ENCODE data around the gene SRP68. TPM values are rescaled to one million over a fixed set of nuclear protein-coding genes. Genes with fewer than 3 reads are reported as not detected.

The SRP68 gene
- total RNA-seq, 1 donor, result 32.3 TPM

DNA sequence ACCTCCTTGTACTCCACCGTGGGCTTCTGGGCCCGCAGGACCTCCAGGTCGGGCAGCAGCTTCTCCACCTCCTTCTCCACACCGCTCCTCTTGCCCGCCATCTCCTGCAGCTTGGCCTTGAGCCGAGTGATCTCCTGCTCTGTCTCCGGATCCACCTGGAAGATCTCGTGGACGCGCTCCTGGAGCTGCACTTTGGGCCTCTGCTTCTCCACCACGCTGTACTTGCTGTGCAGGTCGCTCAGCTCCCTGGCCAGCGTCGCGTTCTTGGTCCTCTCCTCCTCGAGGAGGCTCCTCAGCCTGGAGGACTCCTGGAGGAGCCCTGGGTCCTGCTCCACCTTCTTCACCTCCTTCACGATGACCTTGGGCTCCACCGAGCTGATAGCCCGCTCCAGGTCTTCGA lies 62.9 kb downstream of the SRP68 start:
- no peak for DNase-seq (ENCODE audit: low read depth)
- no peak overlapping the region for H3K4me3 ChIP-seq (ENCODE audit: low read depth, low read length)
- TF ChIP-seq, protein P1, sequence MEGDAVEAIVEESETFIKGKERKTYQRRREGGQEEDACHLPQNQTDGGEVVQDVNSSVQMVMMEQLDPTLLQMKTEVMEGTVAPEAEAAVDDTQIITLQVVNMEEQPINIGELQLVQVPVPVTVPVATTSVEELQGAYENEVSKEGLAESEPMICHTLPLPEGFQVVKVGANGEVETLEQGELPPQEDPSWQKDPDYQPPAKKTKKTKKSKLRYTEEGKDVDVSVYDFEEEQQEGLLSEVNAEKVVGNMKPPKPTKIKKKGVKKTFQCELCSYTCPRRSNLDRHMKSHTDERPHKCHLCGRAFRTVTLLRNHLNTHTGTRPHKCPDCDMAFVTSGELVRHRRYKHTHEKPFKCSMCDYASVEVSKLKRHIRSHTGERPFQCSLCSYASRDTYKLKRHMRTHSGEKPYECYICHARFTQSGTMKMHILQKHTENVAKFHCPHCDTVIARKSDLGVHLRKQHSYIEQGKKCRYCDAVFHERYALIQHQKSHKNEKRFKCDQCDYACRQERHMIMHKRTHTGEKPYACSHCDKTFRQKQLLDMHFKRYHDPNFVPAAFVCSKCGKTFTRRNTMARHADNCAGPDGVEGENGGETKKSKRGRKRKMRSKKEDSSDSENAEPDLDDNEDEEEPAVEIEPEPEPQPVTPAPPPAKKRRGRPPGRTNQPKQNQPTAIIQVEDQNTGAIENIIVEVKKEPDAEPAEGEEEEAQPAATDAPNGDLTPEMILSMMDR (IDR thresholded peaks at IDR 0.05; ENCODE audit: insufficient read depth, low read length), result no peak

DNA sequence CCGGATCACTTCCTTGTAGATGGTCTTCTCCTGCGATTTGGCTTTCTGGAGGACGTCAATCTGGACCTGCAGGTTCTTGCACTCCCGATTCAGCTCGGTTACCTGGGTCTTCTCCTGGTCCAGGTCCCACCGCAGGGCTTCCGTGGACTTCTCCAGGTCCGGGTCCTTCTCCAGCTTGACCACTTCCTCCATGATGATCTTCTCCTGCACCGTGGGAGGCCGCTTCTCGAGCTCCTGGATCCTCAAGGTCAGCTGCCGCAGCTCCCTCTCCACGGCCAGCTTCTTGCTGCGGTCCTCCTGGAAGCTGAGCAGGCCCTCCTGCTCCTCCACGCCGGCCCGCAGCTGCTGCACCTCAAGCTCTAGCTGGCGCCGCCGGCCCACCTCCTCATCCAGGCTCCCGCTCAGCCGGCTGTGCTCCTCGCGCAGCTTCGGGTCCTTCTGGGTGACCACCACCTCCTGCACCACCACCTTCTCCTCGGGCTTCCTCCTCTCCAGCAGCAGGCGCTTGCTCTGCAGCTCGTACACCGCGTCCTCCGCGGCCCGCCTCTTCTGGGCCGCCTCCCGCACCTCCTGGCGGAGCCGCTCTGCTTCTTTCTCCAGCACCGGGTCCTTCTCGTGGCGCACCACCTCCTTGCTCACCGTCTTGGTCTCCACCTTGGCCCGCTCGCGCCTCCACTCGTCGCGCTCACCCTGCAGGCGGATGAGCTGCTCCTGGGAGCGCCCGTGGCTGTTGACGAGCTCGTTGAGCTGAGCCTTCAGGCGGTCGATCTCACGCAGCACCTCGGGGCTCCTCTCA lies 63.5 kb downstream of the SRP68 start:
- no peak overlapping the region for H3K4me3 ChIP-seq (ENCODE audit: low read depth, low read length)
- DNase-seq (ENCODE audit: low read depth), result no peak

DNA sequence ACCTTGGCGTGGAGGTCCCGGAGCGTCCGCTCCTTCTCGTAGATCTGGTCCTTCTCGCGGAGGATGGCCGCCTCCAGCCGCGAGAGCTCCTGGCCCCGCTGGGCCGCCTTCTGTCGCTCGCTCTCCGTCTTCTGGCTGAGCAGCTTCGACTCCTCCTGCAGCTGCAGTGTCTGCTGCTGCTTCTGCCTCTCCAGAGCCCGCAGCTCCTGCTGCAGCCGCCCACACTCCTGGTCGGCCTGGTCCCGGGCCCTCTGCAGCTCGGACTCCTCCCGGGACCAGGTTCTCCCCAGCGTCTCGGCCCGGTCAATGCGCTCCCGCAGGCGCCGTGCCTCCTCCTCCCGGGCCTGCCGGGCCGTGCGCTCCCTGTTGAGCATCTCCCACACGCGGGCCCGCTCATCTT lies 64.1 kb downstream of the SRP68 start:
- no peak for DNase-seq (ENCODE audit: low read depth)
- TF ChIP-seq, protein P1 (IDR thresholded peaks at IDR 0.05; ENCODE audit: insufficient read depth, low read length), result no peak
- no peak overlapping the region for H3K4me3 ChIP-seq (ENCODE audit: low read depth, low read length)

More for the DNA sequence above, 63.5 kb downstream of the SRP68 start:
- TF ChIP-seq, protein P1 (IDR thresholded peaks at IDR 0.05; ENCODE audit: insufficient read depth, low read length), result no peak

DNA sequence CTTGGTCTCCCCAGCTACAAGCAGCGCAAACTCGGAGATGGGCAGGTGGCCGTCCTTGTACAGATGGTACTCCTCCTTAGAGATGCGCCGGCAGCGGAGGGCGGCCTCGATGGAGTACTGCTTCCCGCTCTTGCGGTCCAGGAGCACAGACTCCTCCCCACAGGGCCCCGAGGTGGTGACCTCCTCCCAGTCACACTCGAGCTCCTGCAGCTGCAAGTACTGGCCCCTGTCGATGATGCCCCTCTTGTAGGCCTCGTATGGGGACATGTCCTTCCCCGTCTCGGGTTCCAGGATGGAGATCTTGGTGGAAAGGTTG lies 64.5 kb downstream of the SRP68 start:
- no peak for DNase-seq (ENCODE audit: low read depth)
- H3K4me3 ChIP-seq (ENCODE audit: low read depth, low read length), result no peak overlapping the region
- TF ChIP-seq, protein P1 (IDR thresholded peaks at IDR 0.05; ENCODE audit: insufficient read depth, low read length), result no peak

DNA sequence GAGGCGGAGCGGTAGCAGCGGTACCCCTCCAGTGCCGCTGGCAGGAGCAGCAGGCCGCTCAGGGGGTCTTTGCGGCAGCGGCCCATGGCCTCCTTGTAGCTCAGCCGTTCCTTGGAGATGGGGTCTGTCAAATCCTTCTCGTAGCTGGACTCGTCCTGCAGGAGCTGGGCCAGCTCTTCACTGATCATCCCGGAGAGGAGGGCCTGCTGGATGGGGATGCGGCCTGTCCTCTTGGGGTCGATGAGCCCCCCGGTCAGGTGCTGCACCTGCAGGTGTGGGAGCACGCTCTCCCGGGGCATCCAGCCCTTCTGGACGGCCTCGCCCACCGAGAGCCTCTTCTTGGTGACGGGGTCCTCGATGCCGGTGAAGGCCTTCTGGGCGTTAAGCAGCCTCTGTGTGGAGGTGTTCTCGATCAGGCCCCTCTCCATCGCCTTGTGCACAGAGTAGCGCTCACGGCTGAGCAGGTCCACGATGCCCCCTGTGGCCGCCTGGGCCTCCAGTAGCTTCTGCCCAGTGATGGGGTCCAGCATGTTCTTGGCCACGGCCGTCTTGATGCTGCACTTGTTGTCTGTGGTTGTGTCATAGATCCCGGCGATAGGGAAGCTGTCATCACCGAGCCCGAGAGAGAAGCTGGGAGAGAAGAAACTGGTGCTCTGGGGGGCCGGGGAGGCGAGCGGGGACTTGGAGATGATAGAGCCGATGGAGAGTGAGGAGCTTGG lies 65.0 kb downstream of the SRP68 start:
- H3K4me3 ChIP-seq (ENCODE audit: low read depth, low read length), result no peak overlapping the region
- DNase-seq (ENCODE audit: low read depth), result no peak
- TF ChIP-seq, protein P1 (IDR thresholded peaks at IDR 0.05; ENCODE audit: insufficient read depth, low read length), result no peak

DNA sequence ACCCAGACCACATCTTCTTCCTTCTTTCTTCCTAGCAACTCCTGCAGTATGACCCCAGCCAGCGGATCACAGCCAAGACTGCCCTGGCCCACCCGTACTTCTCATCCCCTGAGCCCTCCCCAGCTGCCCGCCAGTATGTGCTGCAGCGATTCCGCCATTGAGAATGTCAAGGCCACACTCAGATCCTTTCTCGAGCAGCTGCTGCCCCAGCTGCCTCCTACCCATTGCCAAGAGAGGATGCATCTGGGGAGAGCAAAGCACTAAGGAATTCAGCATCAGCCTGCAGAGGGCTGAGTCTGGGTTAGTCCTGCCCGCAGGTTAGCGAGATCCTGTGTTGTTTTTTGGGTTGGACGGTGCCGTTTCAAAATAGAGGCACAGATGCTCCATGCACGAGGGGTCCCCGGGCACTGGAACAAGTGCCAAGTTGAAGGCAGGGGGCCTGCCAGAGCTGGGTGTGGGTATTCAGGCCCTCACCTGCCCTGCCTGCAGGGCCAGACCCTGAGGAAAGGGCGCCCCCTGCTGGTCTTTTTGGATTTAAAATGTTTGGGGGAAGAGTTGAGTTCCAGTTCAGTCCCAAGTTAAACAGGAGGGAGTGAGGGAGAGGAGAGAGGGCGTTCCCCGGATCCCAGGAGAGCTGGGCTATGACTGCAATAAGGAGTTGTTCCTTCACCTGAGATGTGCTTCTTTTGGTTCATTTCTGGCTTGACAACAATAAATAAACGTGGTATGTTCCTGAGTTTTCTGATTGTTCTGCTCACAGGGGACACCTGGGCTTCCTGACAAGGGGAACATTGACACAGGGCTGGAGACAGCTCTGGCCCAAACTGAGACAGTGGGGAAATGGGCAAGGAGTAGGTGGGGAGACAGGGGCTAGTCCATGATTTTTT lies 66.8 kb downstream of the SRP68 start:
- peak; percentile 77 for DNase-seq (ENCODE audit: low read depth)
- TF ChIP-seq, protein P1 (IDR thresholded peaks at IDR 0.05; ENCODE audit: insufficient read depth, low read length), result peak; percentile 68
- no peak overlapping the region for H3K4me3 ChIP-seq (ENCODE audit: low read depth, low read length)

Measured in fibroblast of the aortic adventitia (primary cell).